CD14-positive monocyte (primary cell): ENCODE results near the gene OFD1. TPM values are rescaled to one million over a fixed set of nuclear protein-coding genes. Genes with fewer than 3 reads are reported as not detected.
"Not testable (repeated sequence)": the region's sequence is repeated elsewhere in the genome, so short reads cannot be mapped to it uniquely, and the experiment has no call there.

Source experiments
- DNase-seq, 3 donors: peaks; one replicate each; pipeline ENCODE4 v3.0.0-alpha.2; 2011 to 2022
- H2AFZ ChIP-seq: 2 replicates; pipeline ENCODE4 v1.6.0; 2012; ENCODE audit warnings: mild to moderate bottlenecking, low read depth, low read length, inconsistent platforms; ENCODE audit not compliant: insufficient read depth, poor library complexity, severe bottlenecking
- H3K27ac ChIP-seq, 2 donors: 1 replicate in 1 of 2; 2 replicates in 1 of 2; pipeline ENCODE4 v1.5.1; 2012 to 2013; ENCODE audit warnings: low read length in 2 of 2, control low read depth in 1 of 2, inconsistent platforms in 1 of 2, low read depth in 1 of 2, mild to moderate bottlenecking in 1 of 2
- H3K27me3 ChIP-seq, 2 donors: one replicate each; pipeline versions ENCODE4 v1.6.0 to v1.6.1; 2011 to 2013; ENCODE audit warnings: low read length in 2 of 2; ENCODE audit not compliant: control insufficient read depth in 2 of 2, insufficient read depth in 2 of 2
- H3K36me3 ChIP-seq, 2 donors: replicated peaks in 1 of 2; 1 replicate in 1 of 2; 2 replicates in 1 of 2; pipeline versions ENCODE4 v1.5.1 to v1.6.1; 2012 to 2013; ENCODE audit warnings: low read length in 2 of 2, control low read depth in 1 of 2, inconsistent platforms in 1 of 2, mild to moderate bottlenecking in 1 of 2; ENCODE audit not compliant: insufficient read depth in 2 of 2, control insufficient read depth in 1 of 2
- H3K4me1 ChIP-seq, 2 donors: 1 replicate in 1 of 2; 2 replicates in 1 of 2; pipeline versions ENCODE4 v1.5.1 to v1.6.1; 2012 to 2013; ENCODE audit warnings: low read length in 2 of 2, control low read depth in 1 of 2, inconsistent platforms in 1 of 2, mild to moderate bottlenecking in 1 of 2, moderate library complexity in 1 of 2; ENCODE audit not compliant: insufficient read depth in 2 of 2, control insufficient read depth in 1 of 2
- H3K4me2 ChIP-seq: replicated peaks from 2 replicates; pipeline ENCODE3; 2012; ENCODE audit warnings: low read length, moderate library complexity, mild to moderate bottlenecking; ENCODE audit not compliant: poor library complexity, severe bottlenecking; ENCODE audit errors: extremely low read depth
- H3K4me3 ChIP-seq, 3 experiments: fragments of 200-600 bp in 1 of 3; sonication (generic) in 1 of 3; replicated peaks in 1 of 3; 1 replicate in 2 of 3; 2 replicates in 1 of 3; pipeline ENCODE4 v1.5.1; 2011 to 2013; ENCODE audit warnings: low read length in 3 of 3, mild to moderate bottlenecking in 3 of 3, control low read depth in 2 of 3, low read depth in 2 of 3, inconsistent platforms in 1 of 3, moderate library complexity in 1 of 3
- H3K79me2 ChIP-seq: 2 replicates; pipeline ENCODE4 v1.6.0; 2012; ENCODE audit warnings: mild to moderate bottlenecking, control low read depth, inconsistent platforms, low read length, moderate library complexity; ENCODE audit not compliant: insufficient read depth
- H3K9ac ChIP-seq: 2 replicates; pipeline ENCODE4 v1.6.0; 2017; ENCODE audit warnings: low read length, mild to moderate bottlenecking; ENCODE audit not compliant: insufficient read depth, poor library complexity, severe bottlenecking
- H3K9me3 ChIP-seq, 2 donors: replicated peaks in 1 of 2; 1 replicate in 1 of 2; 2 replicates in 1 of 2; pipeline versions ENCODE4 v1.5.1 to v1.6.1; 2012 to 2013; ENCODE audit warnings: low read length in 2 of 2, control low read depth in 1 of 2; ENCODE audit not compliant: control insufficient read depth in 1 of 2, insufficient read depth in 1 of 2
- H4K20me1 ChIP-seq: 2 replicates; pipeline ENCODE4 v1.6.0; 2012; ENCODE audit warnings: mild to moderate bottlenecking, low read length, control low read depth, moderate library complexity; ENCODE audit not compliant: insufficient read depth
- H3K27ac Mint-ChIP-seq, 7 donors: one replicate each; pipeline ENCODE4 v1.8.0; 2020; ENCODE audit warnings: mild to moderate bottlenecking in 7 of 7, mixed read lengths in 7 of 7, moderate library complexity in 6 of 7, inconsistent platforms in 2 of 7
- H3K27me3 Mint-ChIP-seq, 3 donors: one replicate each; pipeline ENCODE4 v1.8.0; 2021 to 2022; ENCODE audit warnings: low read depth in 3 of 3, mild to moderate bottlenecking in 3 of 3, mixed read lengths in 3 of 3, moderate library complexity in 3 of 3, inconsistent platforms in 1 of 3
- H3K36me3 Mint-ChIP-seq, 2 donors: one replicate each; pipeline ENCODE4 v1.8.0; 2020; ENCODE audit warnings: mixed read lengths in 2 of 2, inconsistent platforms in 1 of 2, mild to moderate bottlenecking in 1 of 2
- H3K4me1 Mint-ChIP-seq: one replicate; pipeline ENCODE4 v1.8.0; 2020; ENCODE audit warnings: mild to moderate bottlenecking, mixed read lengths
- H3K4me3 Mint-ChIP-seq, 2 donors: one replicate each; pipeline ENCODE4 v1.8.0; 2020; ENCODE audit warnings: mild to moderate bottlenecking in 2 of 2, mixed read lengths in 2 of 2, moderate library complexity in 1 of 2
- H3K9me3 Mint-ChIP-seq, 7 donors: one replicate each; pipeline ENCODE4 v1.8.0; 2020 to 2022; ENCODE audit warnings: mixed read lengths in 7 of 7, mild to moderate bottlenecking in 6 of 7, moderate library complexity in 6 of 7, inconsistent platforms in 2 of 7
- CTCF ChIP-seq: fragments of 200-600 bp; IDR thresholded peaks from one replicate; pipeline ENCODE4 v1.8.0; 2022; ENCODE audit warnings: antibody characterized with exemption, mild to moderate bottlenecking
- WGBS: methylation state at CpG from one replicate; pipeline ENCODE4 v1.1.5; 2013; ENCODE audit warnings: missing lambda C conversion rate; ENCODE audit not compliant: insufficient coverage; 5-methylcytosine and 5-hydroxymethylcytosine counted together
- intact Hi-C, 2 donors: fragments of 100-400 bp; cut with micrococcal nuclease; formaldehyde crosslinking; loops; one replicate each; pipeline versions ENCODE4 v1.15.0 to v1.15.1; 2023
- polyA plus RNA-seq, 3 donors: library from polyadenylated mRNA; depleted of rRNA in 1 of 3; unstranded in 2 of 3; stranded (reverse) in 1 of 3; fragments of 300-500 nt in 2 of 3; fragments of >200 nt in 1 of 3; fragmentation: Illumina TruSeq in 2 of 3; gene quantifications; 1 replicate in 2 of 3; 2 replicates in 1 of 3; pipeline ENCODE4 v1.2.3, GENCODE V29; 2012 to 2021

The OFD1 gene
- polyA plus RNA-seq, 3 donors, result 2.4 to 10.2 (median 2.9) TPM

DNA sequence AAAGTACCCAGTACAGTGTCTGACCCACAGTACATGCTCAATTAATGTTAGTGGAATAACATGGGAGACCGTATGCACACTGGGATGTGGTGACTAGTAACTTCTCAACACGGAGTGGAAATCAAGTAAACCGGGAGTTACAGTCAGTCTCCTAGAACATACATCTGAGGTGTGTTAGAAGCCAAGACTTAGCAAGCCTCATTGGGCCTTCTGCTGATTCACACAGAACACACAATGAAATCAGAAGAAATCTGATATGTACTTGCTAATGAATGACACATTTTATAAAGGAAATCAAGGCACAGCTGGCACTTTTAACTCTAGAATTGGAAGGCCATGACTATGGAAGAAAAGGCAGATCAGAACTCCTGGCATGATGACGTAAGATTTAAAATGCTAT is 13.2 kb upstream of the OFD1 start:
- peaks cover 9% of the 10 kb centered on the region for H3K4me1 Mint-ChIP-seq
- whole genome bisulfite sequencing, result no CpG with 5 or more reads among the region's 4 CpGs
- Histone ChIP-seq H3K27ac (no peak overlapping the region), H3K9ac (no peak overlapping the region), H3K4me3 (no peak overlapping the region), H3K4me1 (peaks cover 0 to 5% of the 10 kb centered on the region in 2 donors), H3K4me2 (no peak overlapping the region), H3K36me3 (peaks cover 5 to 30% of the 10 kb centered on the region in 2 donors), H2AFZ (no peak overlapping the region), H3K79me2 (peaks cover 16% of the 10 kb centered on the region), H3K27me3 (no peaks in the 10 kb centered on the region), H3K9me3 (no peaks in the 10 kb centered on the region), H4K20me1 (no peaks in the 10 kb centered on the region)
- peaks cover 0 to 4% (median 0%) of the 10 kb centered on the region in 3 donors for H3K27me3 Mint-ChIP-seq
- no peak for TF ChIP-seq CTCF
- DNase-seq, result no peak
- H3K27ac Mint-ChIP-seq, result no peak overlapping the region
- no peak overlapping the region for H3K4me3 Mint-ChIP-seq
- H3K9me3 Mint-ChIP-seq, result peaks cover 0 to 10% (median 5%) of the 10 kb centered on the region in 7 donors
- intact Hi-C loops, result no loop called here
- peaks cover 15 to 30% of the 10 kb centered on the region in 2 donors for H3K36me3 Mint-ChIP-seq

DNA sequence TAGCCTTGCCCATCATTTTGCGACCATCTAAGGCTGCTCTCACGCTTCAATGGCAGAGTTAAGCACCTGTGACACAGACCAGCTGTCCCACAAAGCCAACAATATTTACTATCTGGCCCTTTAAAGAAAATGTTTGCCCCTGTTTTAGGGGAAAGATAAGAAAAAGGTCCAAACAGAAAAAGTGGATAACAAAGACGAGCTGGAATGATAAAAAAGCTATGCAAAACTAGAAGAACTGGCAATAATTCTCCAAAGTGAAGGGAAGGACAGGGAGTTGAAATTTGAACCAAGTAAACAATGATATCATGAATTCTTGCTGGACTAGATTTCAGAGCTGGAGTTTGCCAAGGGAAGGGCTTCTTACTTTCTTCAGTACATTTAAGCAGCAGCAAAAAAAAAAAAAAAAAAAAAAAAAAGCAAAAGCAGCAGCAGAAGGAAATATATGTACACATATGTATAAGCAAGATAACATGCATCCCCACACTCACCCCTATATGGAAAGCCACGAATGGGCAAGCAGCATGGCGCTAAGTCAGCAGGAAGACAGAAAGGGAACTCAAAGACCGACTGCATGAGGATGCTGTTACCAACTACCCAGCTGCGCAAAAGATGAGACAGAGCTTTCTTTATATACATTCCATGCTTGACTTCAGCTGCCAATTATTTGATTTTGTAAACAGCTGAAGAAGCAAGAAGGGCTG is 12.6 kb upstream of the OFD1 start:
- H3K27me3 Mint-ChIP-seq, result peaks cover 0 to 4% (median 0%) of the 10 kb centered on the region in 3 donors
- peaks cover 13% of the 10 kb centered on the region for H3K4me1 Mint-ChIP-seq
- Histone ChIP-seq H2AFZ (no peak overlapping the region), H3K4me1 (peaks cover 0 to 5% of the 10 kb centered on the region in 2 donors), H3K4me2 (no peak overlapping the region), H3K4me3 (no peak overlapping the region), H4K20me1 (no peaks in the 10 kb centered on the region), H3K36me3 (peaks cover 5 to 28% of the 10 kb centered on the region in 2 donors), H3K27me3 (no peaks in the 10 kb centered on the region), H3K9ac (no peak overlapping the region), H3K27ac (no peak overlapping the region), H3K79me2 (peaks cover 16% of the 10 kb centered on the region), H3K9me3 (no peaks in the 10 kb centered on the region)
- no CpG with 5 or more reads among the region's 7 CpGs for WGBS
- no peak for DNase-seq
- H3K36me3 Mint-ChIP-seq, result peaks cover 13 to 29% of the 10 kb centered on the region in 2 donors
- H3K4me3 Mint-ChIP-seq, result no peak overlapping the region
- H3K9me3 Mint-ChIP-seq, result peaks cover 0 to 10% (median 6%) of the 10 kb centered on the region in 7 donors
- intact Hi-C loops, result no loop called here
- TF ChIP-seq CTCF, result no peak
- peak overlapping the region in 1 of 7 donors; percentile 1 for H3K27ac Mint-ChIP-seq

GRCh38 chrX:13724878-13725277 is 9.7 kb upstream of the OFD1 start:
- DNase-seq, H3K9ac ChIP-seq, H3K4me2 ChIP-seq, H3K27ac ChIP-seq, H3K27me3 ChIP-seq, H2AFZ ChIP-seq, H3K4me3 ChIP-seq, H3K4me1 ChIP-seq, H4K20me1 ChIP-seq, H3K27me3 Mint-ChIP-seq, H3K27ac Mint-ChIP-seq, H3K4me3 Mint-ChIP-seq, H3K9me3 ChIP-seq, intact Hi-C loops: not testable (repeated sequence)
- H3K36me3 ChIP-seq, result peaks cover 2 to 15% of the 10 kb centered on the region in 2 donors
- Mint-ChIP-seq H3K4me1 (peaks cover 24% of the 10 kb centered on the region), H3K9me3 (peaks cover 0 to 10% (median 8%) of the 10 kb centered on the region in 7 donors), H3K36me3 (peaks cover 10 to 15% of the 10 kb centered on the region in 2 donors)
- H3K79me2 ChIP-seq, result peaks cover 20% of the 10 kb centered on the region
- WGBS, result 86% methylated on average over 2 of the region's 9 CpGs
